ENCODE results near the gene SYNE3.

Gene SYNE3

DNA sequence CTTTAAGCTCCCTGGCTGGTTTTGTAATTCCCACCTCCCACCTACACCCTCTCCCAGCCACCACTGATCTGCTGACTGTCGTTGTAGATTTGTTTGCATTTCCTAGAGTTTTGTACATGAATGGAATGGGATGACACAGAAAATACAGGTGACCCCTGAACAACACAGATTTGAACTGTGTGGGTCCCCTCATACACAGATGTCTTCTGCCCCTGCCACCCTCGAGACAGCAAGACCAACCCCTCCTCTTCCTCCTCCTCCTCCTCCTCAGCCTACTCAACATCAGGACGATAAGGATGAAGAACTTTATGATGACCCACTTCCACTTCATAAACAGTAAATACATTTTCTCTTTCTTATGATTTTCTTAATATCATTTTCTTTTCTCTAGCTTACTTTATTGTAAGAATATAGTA lies 28.8 kb downstream of the SYNE3 start:
- DNase-seq: no peak

DNA sequence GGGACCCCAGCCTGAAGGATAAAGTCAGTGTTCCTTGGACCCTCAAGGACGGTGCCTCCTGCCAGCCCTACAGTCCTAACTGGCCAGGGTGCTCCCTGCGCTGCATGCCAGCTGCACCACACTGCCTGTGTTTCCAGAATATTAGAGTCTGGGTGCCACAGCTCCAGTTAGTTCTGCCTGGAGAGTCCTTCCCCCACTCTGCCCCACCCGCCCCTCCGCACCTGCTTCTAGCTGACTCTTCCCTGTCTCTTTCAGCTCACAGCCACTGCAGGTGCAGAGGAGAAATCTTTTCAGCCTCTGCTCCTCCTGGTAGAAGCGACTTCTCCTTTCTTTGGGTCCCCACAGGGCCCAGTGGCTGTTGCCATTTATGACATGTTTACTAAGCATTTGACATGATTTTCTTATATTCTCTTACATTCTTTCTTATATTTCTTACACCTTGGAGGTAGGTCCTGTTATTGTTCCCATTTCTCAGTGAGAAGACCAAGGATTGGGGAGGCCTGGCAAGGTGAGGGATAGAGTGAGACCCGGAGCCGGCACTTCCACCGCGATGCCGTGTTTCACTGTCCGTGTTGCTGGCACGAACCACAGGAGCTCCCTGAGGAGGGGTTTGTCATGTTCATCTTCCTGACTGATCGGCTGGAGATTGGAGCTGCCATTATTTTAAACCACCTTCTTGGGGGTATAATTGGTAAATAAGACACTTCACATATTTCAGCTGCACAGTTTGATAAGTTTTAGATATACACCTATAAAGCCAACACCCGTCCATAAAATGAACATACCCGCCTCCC lies 29.4 kb downstream of the SYNE3 start:
- DNase-seq: no peak

GRCh38 chr14:95485222-95485819 lies 31.1 kb downstream of the SYNE3 start:
- DNase-seq: no peak

GRCh38 chr14:95484296-95484695 lies 32.2 kb downstream of the SYNE3 start:
- DNase-seq: no peak

- DNase-seq: no peak
These were observed 32.9 kb downstream of the SYNE3 start for GRCh38 chr14:95483309-95484165.

GRCh38 chr14:95482627-95483308 lies 33.7 kb downstream of the SYNE3 start:
- no peak for DNase-seq

- no peak for DNase-seq
These were observed 34.9 kb downstream of the SYNE3 start for GRCh38 chr14:95481391-95482022.

DNA sequence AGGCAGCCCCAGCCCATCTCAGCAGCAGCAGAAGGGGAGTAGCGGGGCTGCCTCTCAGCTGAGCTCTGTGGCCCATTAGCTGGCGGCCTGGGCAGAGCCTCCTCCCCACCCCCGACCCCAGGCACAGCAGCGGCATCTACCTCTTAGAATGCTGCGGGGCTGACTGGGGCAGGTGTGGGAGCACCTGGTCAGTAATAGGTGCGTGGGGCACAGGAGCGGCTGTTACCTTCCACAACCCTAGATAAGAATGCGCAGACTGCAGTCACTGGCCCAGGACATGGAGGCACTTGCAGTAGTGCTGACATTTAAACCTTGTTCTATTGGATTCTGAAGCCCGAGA lies 35.6 kb downstream of the SYNE3 start:
- DNase-seq: no peak

DNA sequence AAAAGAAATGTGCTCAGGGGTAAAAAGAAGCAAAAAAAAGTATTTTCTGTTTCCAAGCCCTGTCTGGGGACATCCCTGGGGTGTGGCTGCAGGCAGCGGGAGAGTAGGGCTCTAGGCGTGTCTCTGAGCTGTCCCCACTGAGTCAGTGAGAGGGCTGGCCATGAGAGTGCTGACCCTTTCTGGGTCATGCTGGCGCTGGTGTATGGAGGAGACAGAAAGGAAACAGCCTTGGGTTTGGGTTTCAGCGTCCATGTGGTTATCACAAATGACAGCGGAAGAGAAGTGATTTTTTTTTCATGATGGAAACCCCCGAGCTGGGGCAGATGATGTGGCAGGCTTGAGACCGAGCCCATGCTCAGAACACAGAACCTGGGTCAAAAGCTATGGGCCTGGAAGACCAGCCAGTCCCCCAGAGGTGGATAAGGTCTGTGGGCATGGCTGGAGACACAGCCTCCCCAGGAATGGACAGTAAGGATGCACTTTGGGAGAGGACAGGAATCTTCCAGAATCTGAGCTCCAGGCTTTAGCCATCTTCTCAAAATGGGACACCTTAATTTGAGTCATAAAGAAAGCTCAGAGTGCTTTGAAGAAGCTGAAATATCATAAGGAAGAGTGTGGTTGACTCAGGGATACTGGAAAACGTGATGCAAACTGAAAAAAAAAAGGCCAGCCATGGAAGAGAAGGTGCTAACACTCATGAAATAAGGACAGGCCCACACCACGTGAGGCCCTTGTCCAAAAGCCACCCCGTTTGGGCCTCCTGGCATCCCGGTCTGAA lies 36.2 kb downstream of the SYNE3 start:
- peak; percentile 53 for DNase-seq

GRCh38 chr14:95479494-95479893 lies 37.0 kb downstream of the SYNE3 start:
- DNase-seq: no peak

GRCh38 chr14:95478818-95479217 lies 37.6 kb downstream of the SYNE3 start:
- no peak for DNase-seq

DNA sequence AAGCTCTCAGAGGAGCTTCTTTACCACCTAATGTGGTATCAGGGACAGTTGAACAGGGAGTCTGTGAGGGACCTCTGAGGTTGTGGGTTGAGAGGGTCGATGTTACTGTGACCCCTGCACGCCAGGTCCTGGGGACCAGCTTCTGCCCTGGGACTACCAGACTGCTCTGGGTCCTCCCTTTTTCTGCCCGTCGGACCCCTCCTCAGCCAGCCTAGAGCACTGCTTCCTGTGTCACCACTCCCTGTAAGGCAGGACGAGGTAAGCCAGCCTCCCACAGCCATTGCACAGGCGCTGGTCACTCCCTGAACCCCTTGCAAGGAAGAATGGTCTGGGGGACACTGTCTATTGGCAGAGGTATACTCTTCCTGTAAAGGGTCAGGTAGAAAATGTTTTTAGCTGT lies 38.1 kb downstream of the SYNE3 start:
- no peak for DNase-seq

GRCh38 chr14:95477411-95478269 lies 38.8 kb downstream of the SYNE3 start:
- DNase-seq: no peak

- DNase-seq: no peak
These were observed 39.7 kb downstream of the SYNE3 start for GRCh38 chr14:95476747-95477146.

DNA sequence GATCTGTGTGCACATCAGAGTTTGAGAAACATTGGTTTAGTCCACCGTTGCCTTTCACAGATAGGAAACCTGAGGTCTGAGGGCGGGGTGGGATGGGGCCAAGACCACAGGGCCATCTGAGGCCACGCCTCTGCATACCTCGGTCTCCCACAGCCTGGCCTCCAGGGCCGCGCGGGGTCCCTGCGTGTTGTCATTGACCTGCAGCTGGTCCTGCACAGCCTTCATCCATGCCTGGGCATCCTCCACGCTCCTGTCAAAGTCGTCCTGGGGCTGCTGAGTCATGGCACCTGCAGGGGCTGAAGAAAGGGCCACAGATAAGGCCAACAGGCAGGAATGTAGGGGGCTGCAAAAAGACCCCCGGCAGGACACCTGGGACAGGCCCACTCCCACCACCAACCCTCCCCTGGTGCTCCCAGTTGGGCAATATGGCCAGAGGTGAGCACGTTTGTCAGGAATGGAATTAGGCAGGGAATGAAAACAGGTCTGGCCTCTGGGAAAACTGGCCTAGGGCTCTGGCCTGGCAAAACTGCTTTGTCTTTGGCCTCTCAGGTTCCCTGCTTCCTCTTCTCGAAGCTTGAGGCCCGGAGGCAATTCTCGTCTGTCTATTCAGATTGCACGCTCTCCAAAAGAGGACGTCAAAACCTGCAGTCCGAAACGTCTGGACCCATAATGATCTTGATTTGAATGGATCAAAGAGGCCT lies 40.8 kb downstream of the SYNE3 start:
- no peak for DNase-seq

DNA sequence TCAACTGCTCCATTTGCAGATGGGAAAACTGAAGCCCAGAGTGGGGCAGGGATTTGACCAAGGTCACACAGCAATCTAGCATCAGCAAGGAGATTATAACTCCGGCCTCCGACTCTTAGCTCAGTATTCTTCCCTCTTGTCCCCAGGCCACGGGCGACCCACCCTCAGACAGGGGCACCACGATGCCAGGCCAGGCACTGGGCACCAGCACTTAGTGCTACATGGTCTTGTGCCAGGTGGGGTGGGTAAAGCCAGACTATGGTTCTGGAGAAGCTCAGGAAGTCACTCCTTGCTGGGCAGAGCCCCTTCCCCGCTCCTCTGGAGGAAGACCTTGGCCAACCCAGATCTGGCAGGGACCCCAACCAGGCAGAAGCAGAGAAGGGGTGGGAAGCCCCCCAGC lies 41.5 kb downstream of the SYNE3 start:
- no peak for DNase-seq

DNA sequence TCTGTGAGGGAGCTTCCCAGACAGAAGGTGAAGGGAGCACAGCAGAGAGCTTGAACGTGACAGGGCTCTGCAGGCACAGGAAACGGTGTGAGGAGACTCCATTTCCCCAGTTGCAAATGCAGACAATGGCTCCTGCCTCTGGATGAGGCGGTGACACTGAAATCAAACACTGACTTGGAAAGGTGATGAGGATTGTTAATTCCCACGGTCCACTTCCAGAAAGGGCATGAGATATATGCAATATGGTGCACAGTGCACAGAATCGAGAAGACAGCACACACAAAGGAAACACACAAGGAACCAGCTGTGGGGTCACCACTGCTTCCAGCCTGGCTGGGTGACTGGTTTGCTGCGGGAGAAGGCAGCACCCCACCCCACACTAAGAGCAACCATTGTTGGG lies 42.0 kb downstream of the SYNE3 start:
- DNase-seq: no peak

DNA sequence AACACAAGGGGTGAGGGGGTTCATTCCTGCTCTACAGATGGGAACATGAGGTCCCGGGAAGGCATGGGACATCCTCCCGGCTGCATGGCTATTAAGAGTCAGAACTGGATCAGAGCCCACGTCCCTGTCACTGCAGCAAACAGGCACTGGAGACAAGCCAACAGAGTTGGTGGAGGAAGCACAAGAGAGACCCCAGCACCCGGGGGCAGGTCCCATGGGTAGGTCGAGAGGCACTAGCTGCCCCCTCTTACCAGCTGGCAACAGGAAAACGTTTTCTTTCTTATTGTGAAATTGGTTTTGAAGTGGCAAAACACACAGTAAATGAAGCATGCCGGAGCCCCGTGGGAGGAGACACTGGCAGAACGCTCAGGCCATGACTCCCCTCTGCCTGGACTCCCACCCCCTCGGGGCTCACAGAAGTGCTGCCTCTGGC lies 43.6 kb downstream of the SYNE3 start:
- DNase-seq: no peak

DNA sequence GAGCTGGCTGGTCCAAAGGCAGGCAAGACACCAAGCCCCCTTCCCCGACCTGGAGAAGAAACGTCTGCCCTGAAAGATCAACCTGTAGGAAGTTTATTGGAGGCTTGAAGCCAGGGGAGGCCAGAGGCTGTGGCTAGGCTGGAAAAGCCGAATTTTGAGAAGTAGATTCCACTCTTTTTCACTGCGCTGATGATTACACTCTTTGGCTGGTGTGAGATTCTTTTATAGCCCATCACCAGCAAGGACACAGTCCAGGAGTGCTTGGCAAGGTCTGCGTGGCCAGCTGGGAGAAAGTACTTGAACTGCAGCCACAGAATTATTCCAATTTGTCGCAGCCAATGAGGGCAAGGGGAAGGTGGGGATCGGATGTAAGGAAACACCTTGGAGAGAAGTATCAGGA lies 45.0 kb downstream of the SYNE3 start:
- DNase-seq: no peak

- no peak for DNase-seq
These were observed 45.4 kb downstream of the SYNE3 start for GRCh38 chr14:95471016-95471415.

All from stimulated activated CD8-positive, alpha-beta memory T cell treated with anti-CD3 and anti-CD28 coated beads, Interleukin-4, amount 100 ng/mL, for 48 hours (primary cell).